Central memory CD8-positive, alpha-beta T cell (primary cell): ENCODE data around the gene TBC1D3B.
A peak's percentile ranks its signal among the peaks of the same experiment; 100 is the strongest.
"Not testable (repeated sequence)": the region's sequence is repeated elsewhere in the genome, so short reads cannot be mapped to it uniquely, and the experiment has no call there.

Experiments used
- ATAC-seq: fragments of 150-1000 bp; cut with Tn5 transposase; replicated peaks from 2 replicates; pipeline ENCODE4 v1.10.0; 2022; ENCODE audit warnings: mild to moderate bottlenecking, moderate FRiP score, moderate number of reproducible peaks; ENCODE audit not compliant: poor library complexity, severe bottlenecking; ENCODE audit errors: extremely low read depth
- DNase-seq, 2 donors: peaks; one replicate each; pipeline ENCODE4 v3.0.0; 2021; ENCODE audit warnings: low spot score in 2 of 2
- H3K27ac Mint-ChIP-seq: one replicate; pipeline ENCODE4 v1.8.0; 2022; ENCODE audit warnings: low read depth, mild to moderate bottlenecking, moderate library complexity, mixed read lengths
- H3K27me3 Mint-ChIP-seq: one replicate; pipeline ENCODE4 v1.8.0; 2022; ENCODE audit warnings: mixed read lengths
- H3K36me3 Mint-ChIP-seq: one replicate; pipeline ENCODE4 v1.8.0; 2022; ENCODE audit warnings: mild to moderate bottlenecking, moderate library complexity, mixed read lengths; ENCODE audit not compliant: insufficient read depth
- H3K4me1 Mint-ChIP-seq: one replicate; pipeline ENCODE4 v1.8.0; 2022; ENCODE audit warnings: mixed read lengths
- H3K4me3 Mint-ChIP-seq: one replicate; pipeline ENCODE4 v1.8.0; 2022; ENCODE audit warnings: mild to moderate bottlenecking, moderate library complexity, mixed read lengths
- H3K9me3 Mint-ChIP-seq: one replicate; pipeline ENCODE4 v1.8.0; 2022; ENCODE audit warnings: mixed read lengths

TBC1D3B gene

GRCh38 chr17:36129616-36130015, 46.8 kb downstream of the TBC1D3B start:
- ATAC-seq (no peak), DNase-seq (no peak)
- H3K4me1 Mint-ChIP-seq = peaks cover 70% of the 10 kb centered on the region
- peaks cover 6% of the 10 kb centered on the region for H3K9me3 Mint-ChIP-seq
- H3K27ac Mint-ChIP-seq = no peak overlapping the region
- peaks cover 16% of the 10 kb centered on the region for H3K36me3 Mint-ChIP-seq
- no peaks in the 10 kb centered on the region for H3K27me3 Mint-ChIP-seq
- H3K4me3 Mint-ChIP-seq = no peak overlapping the region

DNA sequence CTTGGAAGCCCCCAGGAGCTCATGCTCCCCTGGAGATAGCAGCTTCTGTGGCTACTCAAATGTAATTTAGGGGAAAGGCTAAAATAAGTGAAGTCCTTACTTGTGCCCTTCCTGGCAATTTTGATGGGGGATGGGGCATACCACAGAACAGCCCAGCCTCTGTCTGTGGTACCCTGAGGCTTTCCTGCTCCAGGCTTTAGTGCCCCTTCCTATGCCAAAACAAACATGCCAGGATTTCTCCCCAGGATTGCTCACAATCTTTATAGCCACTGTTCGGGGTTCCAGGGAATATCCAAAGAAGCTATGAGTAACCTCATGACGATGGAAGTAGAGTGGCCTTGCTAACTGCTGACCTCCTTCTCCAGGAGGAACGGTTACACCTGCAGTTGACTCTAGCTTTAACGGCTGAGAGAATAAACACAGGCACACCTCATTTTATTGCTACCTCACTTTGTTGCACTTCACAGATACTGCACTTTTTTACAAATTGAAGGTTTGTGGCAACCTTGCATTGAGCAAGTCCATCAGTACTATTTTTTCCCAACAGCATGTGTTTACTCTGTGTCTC, 47.9 kb downstream of the TBC1D3B start:
- Mint-ChIP-seq H3K27me3 (no peaks in the 10 kb centered on the region), H3K36me3 (peaks cover 11% of the 10 kb centered on the region), H3K27ac (peak overlapping the region; percentile 5), H3K9me3 (peaks cover 6% of the 10 kb centered on the region), H3K4me1 (peaks cover 66% of the 10 kb centered on the region), H3K4me3 (no peak overlapping the region)
- ATAC-seq (no peak), DNase-seq (no peak)

DNA sequence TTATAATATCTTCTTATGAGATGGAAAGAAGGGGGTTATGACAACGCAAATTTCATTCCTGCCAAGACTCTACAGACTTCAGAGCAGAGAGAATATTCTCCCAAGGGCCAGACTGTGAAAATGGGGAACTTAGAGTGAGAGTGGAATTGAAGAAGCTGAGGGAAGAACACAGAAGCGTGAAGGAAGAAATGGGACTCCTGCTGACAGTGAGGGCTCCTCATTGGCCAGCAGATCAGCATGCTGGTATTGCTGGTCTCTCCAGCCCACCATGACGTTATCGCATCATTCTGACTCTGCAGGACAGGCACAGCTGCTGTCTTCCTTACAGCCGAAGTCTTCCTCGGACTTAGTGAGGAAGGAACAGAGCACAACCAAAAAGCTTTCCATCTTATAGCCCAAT, 48.5 kb downstream of the TBC1D3B start:
- no peak for DNase-seq
- H3K9me3 Mint-ChIP-seq = peaks cover 6% of the 10 kb centered on the region
- H3K27ac Mint-ChIP-seq = peak overlapping the region; percentile 90
- no peak for ATAC-seq
- peaks cover 61% of the 10 kb centered on the region for H3K4me1 Mint-ChIP-seq
- peak overlapping the region; percentile 60 for H3K4me3 Mint-ChIP-seq
- no peaks in the 10 kb centered on the region for H3K27me3 Mint-ChIP-seq
- H3K36me3 Mint-ChIP-seq = peaks cover 11% of the 10 kb centered on the region

GRCh38 chr17:36127199-36127893, 49.1 kb downstream of the TBC1D3B start:
- Mint-ChIP-seq H3K27ac (peak overlapping the region; percentile 90), H3K4me1 (peaks cover 58% of the 10 kb centered on the region), H3K36me3 (peaks cover 9% of the 10 kb centered on the region), H3K9me3 (peaks cover 6% of the 10 kb centered on the region), H3K4me3 (peak overlapping the region; percentile 60), H3K27me3 (no peaks in the 10 kb centered on the region)
- DNase-seq (no peak), ATAC-seq (peak; percentile 76)

DNA sequence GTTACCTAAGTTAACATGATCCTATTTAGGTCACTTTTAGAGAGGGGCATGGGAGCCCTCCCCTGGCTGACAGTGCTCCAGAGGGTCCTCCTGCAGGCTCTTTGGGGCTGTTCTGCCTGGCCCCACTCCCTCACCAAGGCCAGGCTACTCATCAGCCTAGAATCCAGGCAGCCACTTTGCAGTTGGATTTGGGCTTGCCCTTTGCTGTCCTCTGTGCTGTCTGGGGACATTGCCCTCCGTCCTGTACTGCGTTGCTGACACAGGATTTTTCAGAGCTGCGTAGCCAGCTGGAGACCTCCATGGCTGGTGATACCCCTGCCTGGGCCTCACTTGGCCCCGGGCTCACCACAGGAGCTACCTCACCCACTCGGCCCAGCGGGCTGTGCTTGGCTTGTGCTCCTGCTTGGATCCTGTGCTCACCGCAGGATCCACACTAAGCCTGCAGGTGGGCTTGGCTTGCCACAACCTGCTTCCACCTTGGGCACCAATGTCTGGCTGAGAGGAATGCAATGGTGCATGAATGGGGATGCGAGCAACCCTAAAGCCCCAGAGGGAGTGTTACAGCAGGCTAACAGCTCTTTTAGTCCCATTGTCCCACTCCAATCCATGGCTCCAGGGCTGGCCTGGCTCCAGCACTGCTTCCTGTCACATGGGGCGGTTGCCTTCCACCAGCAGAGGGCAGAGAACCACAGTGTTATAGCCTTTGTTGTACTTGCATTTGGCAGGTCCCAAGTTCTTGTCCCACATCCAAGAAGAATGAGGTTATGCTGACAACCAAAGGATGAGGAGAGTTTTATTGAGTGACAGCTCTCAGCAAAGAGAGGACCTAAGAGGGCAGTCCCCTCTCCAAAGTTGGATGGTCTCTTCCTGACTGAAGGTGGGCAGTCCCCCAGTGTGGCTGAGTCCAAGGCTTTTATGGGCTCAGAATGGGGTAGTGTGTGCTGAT, 51.3 kb downstream of the TBC1D3B start:
- Mint-ChIP-seq H3K4me1 (peaks cover 64% of the 10 kb centered on the region), H3K4me3 (no peak overlapping the region), H3K36me3 (peaks cover 4% of the 10 kb centered on the region), H3K27me3 (no peaks in the 10 kb centered on the region), H3K27ac (no peak overlapping the region), H3K9me3 (peaks cover 6% of the 10 kb centered on the region)
- ATAC-seq (no peak), DNase-seq (no peak)

DNA sequence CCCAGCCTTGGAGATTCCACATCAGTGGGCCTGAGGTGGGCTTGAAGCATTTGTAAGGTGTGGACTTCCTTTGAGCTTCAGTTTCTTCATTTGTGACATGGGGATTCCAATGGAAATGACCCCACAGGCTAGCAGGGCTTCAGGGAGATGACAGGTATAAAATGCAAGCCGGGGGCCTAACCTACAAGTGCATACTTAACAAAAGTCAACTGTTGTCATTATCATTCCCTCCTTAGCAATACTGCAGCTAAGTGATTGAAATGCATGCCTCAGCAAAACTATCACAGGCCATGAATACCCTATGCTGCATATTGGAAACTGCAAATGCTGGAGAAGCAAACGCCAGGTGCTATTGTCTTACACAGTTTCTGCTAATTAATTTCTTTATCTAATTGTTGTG, 53.0 kb downstream of the TBC1D3B start:
- no peak overlapping the region for H3K27ac Mint-ChIP-seq
- no peaks in the 10 kb centered on the region for H3K27me3 Mint-ChIP-seq
- peaks cover 63% of the 10 kb centered on the region for H3K4me1 Mint-ChIP-seq
- DNase-seq = no peak
- no peak overlapping the region for H3K4me3 Mint-ChIP-seq
- peaks cover 6% of the 10 kb centered on the region for H3K9me3 Mint-ChIP-seq
- no peak for ATAC-seq
- peaks cover 6% of the 10 kb centered on the region for H3K36me3 Mint-ChIP-seq

GRCh38 chr17:36121099-36121498, 55.3 kb downstream of the TBC1D3B start:
- H3K4me1 Mint-ChIP-seq = peaks cover 56% of the 10 kb centered on the region
- not testable (repeated sequence) for H3K27me3 Mint-ChIP-seq, H3K27ac Mint-ChIP-seq, H3K9me3 Mint-ChIP-seq, DNase-seq, H3K4me3 Mint-ChIP-seq, H3K36me3 Mint-ChIP-seq, ATAC-seq

DNA sequence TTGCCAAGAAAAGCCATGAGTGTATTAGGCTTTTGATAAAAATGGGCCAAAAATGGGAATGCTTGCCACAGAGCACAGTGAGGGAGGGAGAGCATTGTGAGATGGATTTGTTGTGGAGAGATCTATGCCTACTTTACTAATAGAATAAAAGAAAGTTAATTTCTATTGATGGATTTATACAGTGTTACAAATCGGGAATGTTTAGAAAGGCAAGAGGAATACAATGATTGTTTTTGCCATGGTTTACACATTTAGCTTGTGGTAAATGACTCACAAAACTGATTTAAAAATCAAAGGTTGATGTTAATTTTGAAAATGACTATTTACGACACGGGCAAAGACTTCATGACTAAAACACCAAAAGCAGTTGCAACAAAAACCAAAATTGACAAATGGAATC, 56.2 kb downstream of the TBC1D3B start:
- H3K4me1 Mint-ChIP-seq = peaks cover 58% of the 10 kb centered on the region
- ATAC-seq (no peak), DNase-seq (no peak)
- peak overlapping the region; percentile 52 for H3K27ac Mint-ChIP-seq
- H3K4me3 Mint-ChIP-seq = peak overlapping the region; percentile 21
- peaks cover 10% of the 10 kb centered on the region for H3K36me3 Mint-ChIP-seq
- H3K27me3 Mint-ChIP-seq = no peaks in the 10 kb centered on the region
- H3K9me3 Mint-ChIP-seq = no peaks in the 10 kb centered on the region

DNA sequence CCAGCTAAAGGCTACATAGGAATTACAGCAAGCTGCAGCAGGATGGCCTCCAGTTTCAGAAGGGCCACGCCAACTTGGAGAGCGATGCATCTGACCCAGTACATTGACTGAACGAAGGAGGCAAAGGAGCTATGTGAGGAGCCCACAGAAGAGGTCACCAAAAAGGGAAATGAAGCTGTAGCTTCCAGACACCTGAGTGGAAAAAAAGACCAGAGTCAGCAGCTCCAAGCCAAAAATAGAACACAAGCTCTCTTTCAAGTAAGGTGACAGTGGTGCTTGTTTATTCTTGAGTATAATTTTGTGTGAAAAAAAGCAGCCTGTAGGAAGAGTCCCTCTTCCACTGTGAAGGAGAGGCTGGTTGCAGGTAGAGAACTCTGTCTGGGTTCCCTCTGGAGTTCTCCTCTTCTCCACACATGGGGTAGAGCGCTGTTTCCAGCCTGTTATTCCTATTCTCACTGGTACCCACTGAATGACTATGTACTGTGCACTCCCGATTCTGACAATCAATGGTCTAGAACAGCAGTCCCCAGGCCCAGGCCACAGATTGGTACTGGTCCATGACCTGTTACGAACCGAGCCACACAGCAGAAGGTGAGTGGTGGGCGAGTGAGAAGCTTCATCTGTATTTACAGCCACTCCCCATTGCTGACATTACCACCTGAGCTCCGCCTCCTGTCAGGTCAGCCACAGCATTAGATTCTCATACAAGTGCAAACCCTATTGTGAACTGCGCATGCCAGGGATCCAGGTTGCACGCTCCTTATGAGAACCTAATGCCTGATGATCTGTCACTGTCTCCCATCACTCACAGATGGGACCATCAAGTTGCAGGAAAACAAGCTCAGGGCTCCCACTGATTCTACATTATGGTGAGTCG, 57.7 kb downstream of the TBC1D3B start:
- Mint-ChIP-seq H3K4me3 (peak overlapping the region; percentile 72), H3K36me3 (peaks cover 10% of the 10 kb centered on the region), H3K9me3 (no peaks in the 10 kb centered on the region), H3K4me1 (peaks cover 66% of the 10 kb centered on the region), H3K27me3 (no peaks in the 10 kb centered on the region), H3K27ac (peak overlapping the region; percentile 91)
- ATAC-seq (no peak), DNase-seq (no peak)

- peaks cover 10% of the 10 kb centered on the region for H3K36me3 Mint-ChIP-seq
- no peak for DNase-seq
- no peak for ATAC-seq
- H3K4me3 Mint-ChIP-seq = peak overlapping the region; percentile 72
- H3K9me3 Mint-ChIP-seq = peaks cover 2% of the 10 kb centered on the region
- H3K4me1 Mint-ChIP-seq = peaks cover 68% of the 10 kb centered on the region
- no peaks in the 10 kb centered on the region for H3K27me3 Mint-ChIP-seq
- peak overlapping the region; percentile 91 for H3K27ac Mint-ChIP-seq
Measured at GRCh38 chr17:36117505-36118382, 58.7 kb downstream of the TBC1D3B start.
